GM19193 (cell line): ENCODE data around the gene TSPAN18.

Source experiments
- POLR2A ChIP-seq: IDR thresholded peaks from 4 replicates; pipeline ENCODE4 v1.6.1; 2011; ENCODE audit not compliant: insufficient read depth, insufficient read length; ENCODE audit errors: extremely low read depth

The TSPAN18 gene

GRCh38 chr11:44835938-44836337 lies 109.2 kb downstream of the TSPAN18 start:
- no peak for TF ChIP-seq POLR2A

GRCh38 chr11:44837661-44838060 lies 110.9 kb downstream of the TSPAN18 start:
- TF ChIP-seq POLR2A, result no peak

- no peak for TF ChIP-seq POLR2A
These were observed 112.8 kb downstream of the TSPAN18 start for GRCh38 chr11:44839458-44840084.

GRCh38 chr11:44840085-44840478 lies 113.3 kb downstream of the TSPAN18 start:
- TF ChIP-seq POLR2A, result no peak

GRCh38 chr11:44840521-44841251 lies 113.9 kb downstream of the TSPAN18 start:
- no peak for TF ChIP-seq POLR2A

- TF ChIP-seq POLR2A, result no peak
These were observed 115.5 kb downstream of the TSPAN18 start for GRCh38 chr11:44842220-44842619.

GRCh38 chr11:44846852-44847251 lies 120.1 kb downstream of the TSPAN18 start:
- no peak for TF ChIP-seq POLR2A

GRCh38 chr11:44847316-44847715 lies 120.6 kb downstream of the TSPAN18 start:
- no peak for TF ChIP-seq POLR2A

- TF ChIP-seq POLR2A, result no peak
These were observed 121.6 kb downstream of the TSPAN18 start for GRCh38 chr11:44848203-44848962.

GRCh38 chr11:44848963-44849350 lies 122.2 kb downstream of the TSPAN18 start:
- TF ChIP-seq POLR2A, result no peak

GRCh38 chr11:44849424-44849823 lies 122.7 kb downstream of the TSPAN18 start:
- no peak for TF ChIP-seq POLR2A

GRCh38 chr11:44849922-44850321 lies 123.2 kb downstream of the TSPAN18 start:
- TF ChIP-seq POLR2A, result no peak

GRCh38 chr11:44851496-44851895 lies 124.7 kb downstream of the TSPAN18 start:
- no peak for TF ChIP-seq POLR2A

- TF ChIP-seq POLR2A, result no peak
These were observed 125.5 kb downstream of the TSPAN18 start for GRCh38 chr11:44852159-44852747.

- no peak for TF ChIP-seq POLR2A
These were observed 126.2 kb downstream of the TSPAN18 start for GRCh38 chr11:44852952-44853351.

GRCh38 chr11:44853666-44854065 lies 126.9 kb downstream of the TSPAN18 start:
- no peak for TF ChIP-seq POLR2A

- no peak for TF ChIP-seq POLR2A
These were observed 127.3 kb downstream of the TSPAN18 start for GRCh38 chr11:44854086-44854485.
